WTC11 (cell line): ENCODE data around the gene NDUFS1.
"Not testable (repeated sequence)": the region's sequence is repeated elsewhere in the genome, so short reads cannot be mapped to it uniquely, and the experiment has no call there.

Source experiments
- MXD4 ChIP-seq: fragments of 250-450 bp; sonication (Bioruptor Pico); IDR thresholded peaks from 2 replicates; pipeline ENCODE4 v1.8.0; 2021; ENCODE audit warnings: mild to moderate bottlenecking, moderate library complexity, borderline replicate concordance
- TF ChIP-seq, protein P1 (sequence below): sonication (generic); formaldehyde crosslinking; conservative IDR thresholded peaks from 2 replicates; pipeline ENCODE4 v1.8.1; 2022; ENCODE audit warnings: mild to moderate bottlenecking, missing genetic modification reagents

- TF ChIP-seq, protein P1, sequence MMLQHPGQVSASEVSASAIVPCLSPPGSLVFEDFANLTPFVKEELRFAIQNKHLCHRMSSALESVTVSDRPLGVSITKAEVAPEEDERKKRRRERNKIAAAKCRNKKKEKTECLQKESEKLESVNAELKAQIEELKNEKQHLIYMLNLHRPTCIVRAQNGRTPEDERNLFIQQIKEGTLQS (CRISPR knock-in tag): not testable (repeated sequence)
- TF ChIP-seq MXD4 (CRISPR knock-in tag): not testable (repeated sequence)
These were observed 22.3 kb upstream of the NDUFS1 start for GRCh38 chr2:206181526-206181925.
